ENCODE measurements around the gene FAM117A.

FAM117A gene

GRCh38 chr17:49670641-49671040, 93.3 kb downstream of the FAM117A start:
- no peak overlapping the region for H3K4me3 ChIP-seq (replicated peaks; ENCODE audit: low read depth, low read length)
- TF ChIP-seq CTCF (IDR thresholded peaks at IDR 0.05; ENCODE audit: low read depth, low read length, missing control alignments): no peak

DNA sequence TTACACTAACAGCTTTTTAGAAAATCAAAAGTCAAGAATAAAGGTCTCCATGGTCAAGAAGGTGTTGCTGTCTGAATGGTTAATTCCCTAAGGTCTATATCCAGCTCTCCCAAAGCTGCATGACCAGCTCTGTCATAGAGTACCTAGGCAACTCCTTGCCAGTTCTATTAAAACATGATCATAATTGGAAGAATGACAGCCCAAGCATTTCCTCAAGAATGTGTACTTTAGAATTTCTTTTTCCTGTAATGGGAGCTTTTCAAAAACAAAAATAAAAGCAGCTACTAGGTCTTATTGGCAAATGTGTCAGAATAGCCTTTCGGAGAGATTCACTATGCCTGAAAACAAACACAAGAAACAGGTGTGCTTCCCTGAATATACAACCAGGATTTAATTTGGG, 93.9 kb downstream of the FAM117A start:
- no peak for TF ChIP-seq CTCF (IDR thresholded peaks at IDR 0.05; ENCODE audit: low read depth, low read length, missing control alignments)
- no peak overlapping the region for H3K4me3 ChIP-seq (replicated peaks; ENCODE audit: low read depth, low read length)
- DNase-seq (ENCODE audit: extremely low read depth, low read depth): no peak

More at GRCh38 chr17:49670641-49671040, 93.3 kb downstream of the FAM117A start:
- DNase-seq (ENCODE audit: extremely low read depth, low read depth): no peak

DNA sequence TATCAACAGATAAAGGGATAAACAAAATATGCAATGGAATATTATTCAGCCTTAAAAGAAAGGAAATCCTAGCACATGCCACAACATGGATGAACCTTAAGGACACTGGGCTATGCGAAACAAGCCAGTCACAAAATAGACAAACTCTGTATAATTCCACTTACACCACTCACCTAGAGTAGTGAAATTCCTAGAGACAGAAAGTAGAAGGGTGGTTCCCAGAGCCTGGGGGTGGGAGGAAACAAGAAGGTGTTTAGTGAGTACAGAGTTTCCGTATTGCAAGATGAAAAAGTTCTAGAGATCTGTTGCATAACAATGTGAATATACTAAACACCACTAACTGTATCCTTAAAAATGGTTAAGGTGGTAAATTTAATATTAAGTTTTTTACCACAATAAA, 96.1 kb downstream of the FAM117A start:
- H3K4me3 ChIP-seq (replicated peaks; ENCODE audit: low read depth, low read length): no peak overlapping the region
- TF ChIP-seq CTCF (IDR thresholded peaks at IDR 0.05; ENCODE audit: low read depth, low read length, missing control alignments): no peak
- DNase-seq (ENCODE audit: extremely low read depth, low read depth): no peak

- TF ChIP-seq CTCF (IDR thresholded peaks at IDR 0.05; ENCODE audit: low read depth, low read length, missing control alignments): no peak
- H3K4me3 ChIP-seq (replicated peaks; ENCODE audit: low read depth, low read length): no peak overlapping the region
- no peak for DNase-seq (ENCODE audit: extremely low read depth, low read depth)
These were observed 99.2 kb downstream of the FAM117A start for GRCh38 chr17:49664706-49665211.
